Panc1 (cell line): ENCODE data around the gene PRKAG2. TPM values are rescaled to one million over a fixed set of nuclear protein-coding genes. Genes with fewer than 3 reads are reported as not detected.
A peak's percentile ranks its signal among the peaks of the same experiment; 100 is the strongest.

Experiments used
- ATAC-seq: fragments of 200-7000 bp; cut with Tn5 transposase; 2 replicates; pipeline ENCODE4 v1.9.1; 2020; ENCODE audit warnings: mild to moderate bottlenecking, moderate library complexity
- BruUV-seq: library from RNA; stranded (reverse); fragments of 400-500 nt; replicated peaks from 2 replicates; lab custom pipeline; 2021; lab: Mats Ljungman, UMichigan
- CTCF ChIA-PET: fragments of 300-600 bp; sonication (Branson Sonifier 250); formaldehyde crosslinking; loops from one replicate; lab custom pipeline; 2022; ENCODE audit warnings: antibody characterized with exemption; lab: Charles Lee
- POLR2A ChIA-PET: fragments of 300-600 bp; sonication (Branson Sonifier 250); formaldehyde crosslinking; loops from one replicate; lab custom pipeline; 2022; ENCODE audit warnings: antibody characterized with exemption; lab: Charles Lee
- DNase-seq: peaks from one replicate; pipeline ENCODE4 v3.0.0-alpha.2; 2010; ENCODE audit warnings: low read depth, low spot score
- H3K27ac ChIP-seq: 2 replicates; pipeline ENCODE4 v1.5.1; 2011; ENCODE audit warnings: mild to moderate bottlenecking, low read length, inconsistent platforms
- H3K27me3 ChIP-seq: fragments of 200-500 bp; sonication (Bioruptor generic); 2 replicates; pipeline ENCODE4 v1.6.0; 2014; ENCODE audit warnings: low read length, inconsistent platforms; ENCODE audit not compliant: control insufficient read depth, insufficient read depth
- H3K36me3 ChIP-seq: fragments of 200-500 bp; sonication (Bioruptor generic); 2 replicates; pipeline ENCODE4 v1.5.1; 2014; ENCODE audit warnings: inconsistent platforms, mild to moderate bottlenecking, low read length, moderate library complexity; ENCODE audit not compliant: control insufficient read depth, insufficient read depth
- H3K4me1 ChIP-seq: 2 replicates; pipeline ENCODE4 v1.5.1; 2011; ENCODE audit warnings: inconsistent platforms, mild to moderate bottlenecking, low read length, moderate library complexity; ENCODE audit not compliant: control insufficient read depth, insufficient read depth
- H3K4me3 ChIP-seq, 2 experiments: 2 replicates each; pipeline ENCODE4 v1.5.1; 2011 to 2012; ENCODE audit warnings: low read depth in 2 of 2, low read length in 2 of 2, mild to moderate bottlenecking in 2 of 2, inconsistent platforms in 1 of 2, moderate library complexity in 1 of 2
- H3K9me3 ChIP-seq: fragments of 200-500 bp; sonication (Bioruptor generic); 2 replicates; pipeline ENCODE4 v1.5.1; 2014; ENCODE audit warnings: low read depth, mild to moderate bottlenecking, inconsistent platforms, low read length, moderate library complexity; ENCODE audit not compliant: control insufficient read depth, insufficient read depth
- CTCF ChIP-seq: fragments of 450-650 bp; IDR thresholded peaks from 2 replicates; pipeline ENCODE4 v1.5.1; 2017; ENCODE audit warnings: mild to moderate bottlenecking
- POLR2AphosphoS5 ChIP-seq: IDR thresholded peaks from 2 replicates; pipeline ENCODE4 v1.6.1; 2012; ENCODE audit warnings: mild to moderate bottlenecking, low read depth, low read length, moderate library complexity
- REST ChIP-seq, 2 experiments: IDR thresholded peaks; 2 replicates each; pipeline ENCODE4 v1.6.1; 2011 to 2012; ENCODE audit warnings: low read depth in 2 of 2, control low read depth in 1 of 2, low read length in 1 of 2, mild to moderate bottlenecking in 1 of 2, moderate library complexity in 1 of 2; ENCODE audit not compliant: insufficient read depth in 1 of 2
- SIN3A ChIP-seq: IDR thresholded peaks from 2 replicates; pipeline ENCODE4 v1.6.1; 2012; ENCODE audit warnings: low read depth, mild to moderate bottlenecking, low read length, moderate library complexity, borderline replicate concordance; ENCODE audit not compliant: insufficient read depth
- TCF7L2 ChIP-seq: IDR thresholded peaks from 2 replicates; pipeline ENCODE4 v1.6.1; 2011; ENCODE audit warnings: mild to moderate bottlenecking, low read depth, low read length, inconsistent platforms
- in situ Hi-C: cut with HindIII; loops from 2 replicates; pipeline ENCODE4 v1.10.0; 2016; ENCODE audit warnings: low sequenced_read_pairs, low pct_unique_long_range_greater_than_20kb
- intact Hi-C: fragments of 100-400 bp; cut with micrococcal nuclease; formaldehyde crosslinking; loops from one replicate; pipeline ENCODE4 v1.10.0; 2022; ENCODE audit not compliant: unreplicated experiment
- total RNA-seq: library from RNA; stranded (reverse); gene quantifications from one replicate; pipeline ENCODE4 v1.2.1, GENCODE V29; 2021; ENCODE audit not compliant: unreplicated experiment

PRKAG2 gene
- total RNA-seq, 1 experiment from 2014 or later: 71.6 TPM

GRCh38 chr7:151524331-151524730 is 352.6 kb downstream of the PRKAG2 start:
- Histone ChIP-seq H3K9me3 (no peaks in the 10 kb centered on the region), H3K27ac (no peak overlapping the region), H3K36me3 (no peaks in the 10 kb centered on the region), H3K4me3 (no peak overlapping the region), H3K4me1 (peaks cover 6% of the 10 kb centered on the region; the same call in 1 of the 2 replicates), H3K27me3 (no peaks in the 10 kb centered on the region)
- BruUV-seq: no TSS peak
- in situ Hi-C loops: no loop called here
- intact Hi-C loops: no loop called here
- ChIA-PET CTCF (no interaction called here), POLR2A (interaction anchor here (0.6 to 0.7 kb wide), 2 partner anchors 82 to 209 kb away, joined by 3 to 4 read pairs; no protein-coding TSS in a partner anchor)
- DNase-seq (no peak), ATAC-seq (no peak)
- no peak for TF ChIP-seq REST (IDR thresholded peaks at IDR 0.05; ENCODE audit: insufficient read depth in 1 of 2, low read depth in 2 of 2, low read length in 1 of 2)
- TF ChIP-seq TCF7L2: no peak
- TF ChIP-seq POLR2AphosphoS5: no peak
- TF ChIP-seq SIN3A: no peak
- TF ChIP-seq CTCF: no peak

- intact Hi-C loops (no loop called here), in situ Hi-C loops (no loop called here)
- ChIA-PET POLR2A (interaction anchor here (0.6 to 1.0 kb wide), 5 partner anchors 17 to 1571 kb away, joined by 3 to 5 read pairs (median 4); no protein-coding TSS in a partner anchor), CTCF (no interaction called here)
- H3K9me3 ChIP-seq: no peaks in the 10 kb centered on the region
- DNase-seq: no peak
- peaks cover 3% of the 10 kb centered on the region; the same call in 1 of the 2 replicates for H3K36me3 ChIP-seq
- H3K27ac ChIP-seq: peak overlapping the region; percentile 98
- TF ChIP-seq POLR2AphosphoS5: 0 out of 2 replicates have a peak, but pooled peaks have one; percentile 10
- no peak for TF ChIP-seq TCF7L2
- peaks cover 23% of the 10 kb centered on the region for H3K4me1 ChIP-seq
- H3K4me3 ChIP-seq: peak overlapping the region; percentile 86 to 99
- no peaks in the 10 kb centered on the region for H3K27me3 ChIP-seq
- BruUV-seq: TSS peak; percentile 98
- peak; percentile 27 for ATAC-seq
Observed at GRCh38 chr7:151520419-151521261, 356.3 kb downstream of the PRKAG2 start.
